HPDE6-E6E7 (cell line): Measurements from ENCODE around the gene ENDOV.

Experiments used
- DNase-seq: peaks from one replicate; pipeline ENCODE4 v3.0.0; 2011; ENCODE audit warnings: missing footprints; ENCODE audit errors: extremely low spot score

The ENDOV gene

DNA sequence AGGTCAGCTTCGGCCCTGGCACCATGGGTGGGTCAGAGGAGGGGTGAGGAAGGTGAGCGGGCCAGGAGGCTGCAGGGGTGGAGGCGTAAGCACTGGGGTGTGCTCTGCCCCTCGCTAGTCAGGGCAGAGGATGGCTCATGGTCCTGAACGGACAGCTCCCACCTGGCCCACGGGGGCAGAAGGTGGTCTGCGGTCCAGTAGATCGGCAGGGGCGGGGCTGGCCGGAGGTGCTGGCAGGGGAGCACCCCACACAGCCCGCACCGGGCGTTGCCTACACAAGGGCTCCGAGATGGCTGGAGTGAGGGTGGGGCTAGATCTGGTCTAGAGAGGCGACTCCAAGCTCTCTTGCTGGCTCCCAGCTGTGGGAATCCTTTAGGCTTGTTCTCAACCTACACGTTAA is 53.3 kb downstream of the ENDOV start:
- no peak for DNase-seq

GRCh38 chr17:80468781-80469493 is 54.0 kb downstream of the ENDOV start:
- DNase-seq = no peak

GRCh38 chr17:80469667-80470066 is 54.7 kb downstream of the ENDOV start:
- DNase-seq = no peak

DNA sequence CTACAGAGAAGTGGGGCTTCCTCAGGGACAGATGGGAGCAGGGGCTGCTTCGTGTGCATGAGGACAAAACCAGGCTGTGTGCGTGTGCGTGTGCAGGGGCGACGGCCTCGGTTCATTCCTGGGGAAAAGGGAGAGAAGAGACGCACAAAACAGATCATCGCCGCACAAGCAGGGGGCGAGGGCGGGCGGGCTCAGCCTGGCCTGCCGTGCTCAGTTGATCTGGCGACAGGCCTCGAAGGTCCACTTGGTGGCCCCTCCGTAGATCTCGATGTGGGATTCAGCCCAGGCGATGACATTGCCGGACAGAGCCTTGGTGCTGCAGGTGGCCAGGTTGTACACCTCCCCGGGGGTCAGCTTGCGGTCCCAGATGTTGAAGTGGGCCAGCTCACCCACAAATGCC is 55.6 kb downstream of the ENDOV start:
- no peak for DNase-seq

DNA sequence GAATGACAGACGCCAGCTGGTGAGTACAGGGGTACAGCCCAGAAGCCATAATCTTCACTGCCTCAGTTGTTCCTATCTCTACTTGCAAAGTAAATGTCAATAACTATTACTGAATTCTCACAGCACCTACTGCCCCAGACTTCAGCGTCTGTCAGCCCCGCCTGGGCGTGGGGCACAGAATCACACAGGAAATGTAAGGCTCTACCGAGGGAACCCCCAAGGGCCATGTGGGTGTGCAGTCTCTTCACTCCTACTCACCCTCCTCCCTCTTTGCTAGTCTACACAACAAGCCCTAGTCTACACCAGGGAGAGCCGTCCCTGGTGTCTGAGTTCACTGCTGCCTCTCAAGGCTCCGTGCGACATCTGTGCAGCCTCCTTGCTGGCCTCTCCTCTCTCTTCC is 57.0 kb downstream of the ENDOV start:
- no peak for DNase-seq

DNA sequence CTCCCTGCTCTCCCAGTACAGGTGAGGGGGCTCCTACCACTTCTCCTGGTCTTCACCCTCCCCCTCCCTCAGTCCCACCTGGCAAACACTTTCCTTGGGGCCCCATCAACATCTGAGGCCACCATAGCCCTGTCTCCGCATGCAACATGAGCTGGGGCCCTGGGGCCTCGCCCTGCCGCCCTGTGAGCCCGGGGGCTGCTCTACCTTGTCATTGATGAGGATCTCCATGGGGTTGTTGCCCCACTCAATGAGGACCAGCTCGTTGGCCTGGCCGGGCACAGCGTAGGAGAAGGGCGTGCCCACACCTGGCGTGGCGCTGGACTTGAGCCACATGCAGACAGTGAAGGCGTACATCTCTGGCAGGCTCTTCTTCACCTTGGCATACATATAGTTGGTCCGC is 58.0 kb downstream of the ENDOV start:
- no peak for DNase-seq

GRCh38 chr17:80473701-80474100 is 58.7 kb downstream of the ENDOV start:
- no peak for DNase-seq

GRCh38 chr17:80474231-80474960 is 59.4 kb downstream of the ENDOV start:
- peak; percentile 35 for DNase-seq

GRCh38 chr17:80474961-80475909 is 60.3 kb downstream of the ENDOV start:
- peak; percentile 33 for DNase-seq

DNA sequence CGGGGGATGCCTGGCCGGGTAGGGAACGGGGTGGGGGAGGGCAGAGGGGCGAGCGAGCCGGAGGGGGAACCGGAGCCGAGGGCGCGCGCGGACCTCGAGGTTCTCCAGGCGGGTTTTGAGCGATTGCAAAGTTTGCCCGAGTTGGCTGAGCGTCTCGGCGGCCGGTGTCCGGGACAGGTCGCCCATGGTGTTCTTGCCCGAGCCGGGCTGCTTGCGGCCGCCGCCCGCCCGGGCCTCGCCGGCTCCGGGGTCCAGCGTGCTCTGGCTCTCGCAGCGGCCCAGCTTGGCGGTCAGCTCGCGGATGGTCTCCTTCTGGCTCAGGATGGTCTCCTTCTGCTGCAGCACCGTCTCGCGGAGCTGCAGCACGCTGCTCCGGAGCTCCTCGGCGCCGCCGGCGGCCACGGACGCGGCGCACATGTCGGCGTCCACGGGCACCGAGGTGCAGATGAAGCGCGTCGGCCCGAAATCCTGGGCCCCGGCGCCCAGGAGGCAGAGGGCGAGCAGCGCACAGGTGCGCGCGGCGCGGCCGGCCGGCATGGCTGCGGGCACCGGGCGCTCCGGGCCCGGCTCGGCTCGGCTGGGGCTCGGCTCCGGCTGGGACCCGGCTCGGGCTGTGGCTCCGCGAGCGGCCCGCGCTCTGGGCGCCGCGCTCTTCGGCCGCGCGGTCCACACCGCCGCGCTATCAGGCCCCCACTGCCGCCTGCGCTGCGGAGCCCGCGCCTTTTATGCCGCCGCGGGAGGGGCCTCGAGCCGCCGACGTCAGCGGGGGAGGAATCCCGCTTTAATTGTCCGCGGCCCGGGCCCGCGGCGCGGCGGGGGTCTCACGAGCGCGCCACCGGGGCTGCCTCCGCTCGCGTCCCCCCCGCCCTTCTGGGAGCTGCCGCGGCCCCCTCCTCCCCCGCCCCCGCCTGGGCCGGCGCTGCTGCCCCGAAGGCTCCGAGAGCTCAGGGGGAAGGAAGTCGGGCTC is 61.2 kb downstream of the ENDOV start, which contains the start of gene NPTX1:
NPTX1 (minus strand) TSS at position 698 of the 967 bp plus-strand sequence; CDS start at position 537, 161 bp downstream.
- no peak for DNase-seq

DNA sequence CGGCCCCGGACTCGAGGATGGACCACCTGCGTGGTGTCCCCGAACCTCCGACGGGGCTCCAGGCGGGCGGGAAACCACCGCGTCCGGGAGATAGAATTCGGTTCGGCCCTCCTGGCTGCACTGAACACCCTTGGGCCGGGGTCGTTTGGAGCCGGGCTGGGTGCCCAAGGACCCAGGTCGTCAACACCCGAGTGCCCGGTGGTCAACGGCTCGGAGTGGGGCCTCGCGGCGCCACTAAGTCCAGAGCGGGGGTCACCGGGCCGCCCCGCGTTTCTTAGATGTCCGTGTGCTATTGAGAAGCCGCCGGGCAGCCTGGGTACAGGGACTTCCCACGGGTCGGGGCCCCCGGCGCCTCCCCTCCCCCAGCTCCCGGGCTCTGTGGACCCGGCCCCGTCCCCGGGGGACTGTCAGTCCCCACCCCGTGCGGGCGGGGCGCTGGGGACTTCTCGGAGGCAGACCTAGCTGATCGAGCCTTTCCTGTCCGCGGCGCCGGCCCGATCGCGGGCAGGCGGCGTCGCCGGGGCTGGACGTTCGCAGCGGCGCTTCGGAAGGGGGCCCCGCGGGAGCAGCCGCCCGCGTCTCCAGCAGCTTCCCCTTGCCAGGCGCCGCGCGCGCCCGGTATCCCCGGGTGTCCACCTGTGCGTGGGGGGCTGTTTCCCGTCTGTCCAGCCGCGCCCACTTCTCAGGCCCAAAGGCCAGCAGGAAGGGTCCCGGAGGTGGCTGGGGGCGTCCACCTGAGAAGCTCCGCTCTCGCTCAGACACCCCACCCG is 62.1 kb downstream of the ENDOV start:
- DNase-seq = no peak

- peak; percentile 43 for DNase-seq
Measured at GRCh38 chr17:80477647-80478478, 62.9 kb downstream of the ENDOV start.

GRCh38 chr17:80478487-80479245 is 63.7 kb downstream of the ENDOV start:
- DNase-seq = no peak

DNA sequence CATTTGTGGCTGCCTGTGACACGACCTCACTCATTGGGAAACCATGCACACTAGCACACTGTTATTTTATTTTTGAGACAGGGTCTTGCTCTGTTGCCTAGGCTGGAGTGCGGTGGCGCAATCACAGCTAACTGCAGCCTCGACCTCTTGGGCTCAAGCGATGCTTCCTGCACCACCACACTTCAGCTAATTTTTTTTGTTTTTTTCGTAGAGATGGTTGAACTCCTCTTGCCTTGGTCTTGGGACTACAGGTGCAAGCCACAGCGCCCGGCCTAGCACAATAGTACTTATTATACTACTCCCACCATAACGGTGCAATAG is 64.2 kb downstream of the ENDOV start:
- no peak for DNase-seq

DNA sequence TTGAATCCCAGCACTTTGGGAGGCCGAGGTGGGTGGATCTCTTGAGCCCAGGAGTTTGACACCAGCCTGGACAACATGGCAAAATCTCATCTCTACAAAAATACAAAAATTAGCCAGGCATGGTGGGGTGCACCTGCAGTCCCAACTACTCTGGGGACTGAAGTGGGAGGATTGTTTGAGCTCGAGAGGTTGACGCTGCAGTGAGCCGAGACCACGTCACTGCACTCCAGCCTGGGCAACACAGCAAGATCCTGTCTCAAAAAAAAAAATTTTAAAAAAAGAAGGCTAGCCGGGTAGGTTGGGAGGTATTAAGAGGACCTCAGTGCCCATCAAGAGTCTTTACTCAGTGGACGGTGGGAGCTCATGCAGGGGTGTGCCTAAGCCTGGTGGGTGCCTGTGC is 65.3 kb downstream of the ENDOV start:
- DNase-seq = no peak

DNA sequence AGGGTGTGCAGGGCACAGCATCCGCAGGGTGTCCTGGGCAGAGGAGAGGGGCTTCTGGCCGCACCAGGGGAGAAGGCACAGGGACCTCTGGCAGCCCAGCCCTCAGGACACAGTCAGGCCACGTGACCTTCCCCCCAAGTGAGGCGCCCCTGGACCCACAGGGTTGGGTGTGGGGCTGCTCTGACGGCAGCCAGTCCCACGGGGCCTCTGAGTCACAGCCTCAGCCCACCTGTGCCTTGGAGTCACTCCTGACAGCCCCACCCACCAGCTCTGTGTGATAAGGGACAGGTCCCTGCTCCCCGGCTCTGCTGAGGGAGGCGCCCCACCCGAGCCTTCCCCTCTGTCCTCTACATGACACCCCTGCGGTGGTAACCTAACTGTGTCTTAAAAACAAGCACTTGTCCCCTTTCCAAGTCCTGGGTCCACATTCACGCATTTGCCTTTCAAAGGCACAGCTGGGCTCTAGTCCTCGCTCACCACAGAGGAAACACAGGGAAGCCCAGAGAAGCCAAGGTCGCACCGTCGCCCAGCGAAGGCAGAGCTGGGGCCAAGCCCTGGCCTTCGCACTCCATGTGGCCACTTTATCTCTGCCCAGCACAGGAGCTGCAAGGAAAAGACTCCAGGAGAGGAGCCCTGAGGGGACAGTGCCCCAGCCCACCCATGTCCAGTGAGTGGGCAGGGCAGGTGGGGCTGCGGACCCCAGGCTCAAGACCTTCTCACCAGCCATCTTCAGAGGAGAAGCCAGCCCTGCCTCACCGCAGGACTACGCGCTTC is 66.5 kb downstream of the ENDOV start:
- DNase-seq = no peak

GRCh38 chr17:80482058-80482318 is 67.0 kb downstream of the ENDOV start:
- no peak for DNase-seq
